Kidney epithelial cell (primary cell): ENCODE results near the gene MIF4GD. TPM values are rescaled to one million over a fixed set of nuclear protein-coding genes. Genes with fewer than 3 reads are reported as not detected.

Experiments
- DNase-seq: peaks from one replicate; pipeline ENCODE4 v3.0.0-alpha.2; 2010; ENCODE audit warnings: low read depth
- H3K27me3 ChIP-seq: 2 replicates; pipeline ENCODE4 v1.6.0; 2011; ENCODE audit warnings: low read length; ENCODE audit not compliant: control insufficient read depth, insufficient read depth
- H3K36me3 ChIP-seq: 2 replicates; pipeline ENCODE4 v1.5.1; 2011; ENCODE audit warnings: low read length; ENCODE audit not compliant: control insufficient read depth, insufficient read depth
- H3K4me3 ChIP-seq: 2 replicates; pipeline ENCODE4 v1.5.1; 2011; ENCODE audit warnings: low read depth, mild to moderate bottlenecking, control low read depth, low read length
- CTCF ChIP-seq: IDR thresholded peaks from 2 replicates; pipeline ENCODE4 v1.5.1; 2011; ENCODE audit warnings: mild to moderate bottlenecking, moderate library complexity, low read length, control low read depth, inconsistent platforms; ENCODE audit not compliant: insufficient read depth, poor library complexity, severe bottlenecking
- total RNA-seq: library from RNA; depleted of rRNA; stranded (reverse); fragments of >200 nt; gene quantifications from 2 replicates; pipeline ENCODE4 v1.2.3, GENCODE V29; 2015

The MIF4GD gene
- total RNA-seq, 1 donor from 2014 or later: 26.7 TPM

- peaks cover 1% of the 10 kb centered on the region for H3K36me3 ChIP-seq
- TF ChIP-seq CTCF: no peak
- no peaks in the 10 kb centered on the region for H3K27me3 ChIP-seq
- H3K4me3 ChIP-seq: no peak overlapping the region
- DNase-seq: no peak
These were observed 33.7 kb downstream of the MIF4GD start for GRCh38 chr17:75237100-75238014.

GRCh38 chr17:75232786-75233185, 38.2 kb downstream of the MIF4GD start:
- no peak for DNase-seq
- Histone ChIP-seq H3K36me3 (peaks cover 3% of the 10 kb centered on the region), H3K27me3 (no peaks in the 10 kb centered on the region), H3K4me3 (no peak overlapping the region)
- TF ChIP-seq CTCF: no peak

- peaks cover 3% of the 10 kb centered on the region for H3K36me3 ChIP-seq
- no peak for DNase-seq
- no peak for TF ChIP-seq CTCF
- no peak overlapping the region for H3K4me3 ChIP-seq
- no peaks in the 10 kb centered on the region for H3K27me3 ChIP-seq
These were observed 39.1 kb downstream of the MIF4GD start for GRCh38 chr17:75231741-75232464.

GRCh38 chr17:75231071-75231470, 40.0 kb downstream of the MIF4GD start:
- TF ChIP-seq CTCF: no peak
- Histone ChIP-seq H3K4me3 (no peak overlapping the region), H3K27me3 (no peaks in the 10 kb centered on the region), H3K36me3 (peaks cover 3% of the 10 kb centered on the region)
- DNase-seq: no peak

- Histone ChIP-seq H3K27me3 (no peaks in the 10 kb centered on the region), H3K4me3 (no peak overlapping the region), H3K36me3 (peaks cover 3% of the 10 kb centered on the region)
- no peak for TF ChIP-seq CTCF
- no peak for DNase-seq
These were observed 42.2 kb downstream of the MIF4GD start for GRCh38 chr17:75228847-75229246.
